Ramos (cell line): ENCODE results near the gene KRT33B.
"Not testable (repeated sequence)": the region's sequence is repeated elsewhere in the genome, so short reads cannot be mapped to it uniquely, and the experiment has no call there.

Source experiments
- in situ Hi-C: fragments of 300-500 bp; cut with MboI; formaldehyde crosslinking; loops from one replicate; pipeline ENCODE4 v1.14.3; 2022; ENCODE audit warnings: low sequenced_read_pairs; ENCODE audit not compliant: unreplicated experiment

Gene KRT33B

DNA sequence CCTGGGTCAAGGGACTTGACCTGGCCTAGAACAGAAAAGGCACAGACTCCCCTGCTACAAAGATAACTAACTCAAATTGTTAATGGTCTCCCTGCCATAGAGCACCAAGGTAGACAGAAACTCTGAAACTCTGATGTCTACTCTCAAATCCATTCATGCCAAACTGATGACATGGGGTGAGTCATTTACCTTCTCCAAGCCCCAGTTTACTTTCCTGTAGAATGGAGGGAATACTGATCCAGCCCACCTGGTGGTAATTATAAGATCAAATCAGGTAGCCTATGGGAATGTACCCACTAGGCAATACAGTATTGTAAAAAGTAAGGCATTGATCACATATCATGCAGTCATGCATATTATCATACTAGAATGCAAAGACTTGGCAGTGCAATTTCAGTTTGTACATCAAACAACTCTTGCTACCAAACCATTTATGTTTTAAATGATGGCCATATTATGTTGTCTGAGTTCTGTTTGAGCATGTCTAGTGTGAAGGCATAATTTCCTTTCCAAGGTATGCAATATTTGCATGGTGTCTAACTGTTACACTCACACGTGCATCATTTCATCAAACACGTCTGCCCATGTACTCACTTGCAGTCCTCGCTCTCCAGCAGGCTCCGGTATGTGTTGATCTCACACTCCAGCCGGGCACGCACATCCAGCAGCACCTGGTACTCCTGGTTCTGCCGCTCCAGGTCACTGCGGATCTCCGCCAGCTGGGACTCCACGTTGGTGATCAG is 24.8 kb upstream of the KRT33B start:
- in situ Hi-C loops: no loop called here

DNA sequence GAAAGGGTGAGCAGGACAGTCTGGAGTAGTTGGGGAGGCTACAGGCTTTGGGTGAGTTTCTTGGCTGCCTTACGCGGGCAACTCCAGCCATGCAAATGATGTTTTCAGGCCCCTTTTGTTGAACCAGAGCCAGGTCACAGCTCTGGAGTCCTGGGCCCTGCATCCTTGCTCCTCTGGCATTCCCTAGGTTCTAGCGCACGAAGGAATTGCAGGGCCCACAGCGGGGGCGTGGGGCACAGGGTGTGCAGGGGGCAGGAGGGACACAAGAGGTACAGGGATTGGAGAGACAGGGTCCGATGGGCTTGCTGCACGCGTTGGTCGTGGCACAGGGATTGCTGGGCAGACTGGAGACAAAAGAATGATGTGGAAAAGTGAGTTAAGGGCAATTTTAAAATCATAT is 24.2 kb upstream of the KRT33B start:
- in situ Hi-C loops: no loop called here

DNA sequence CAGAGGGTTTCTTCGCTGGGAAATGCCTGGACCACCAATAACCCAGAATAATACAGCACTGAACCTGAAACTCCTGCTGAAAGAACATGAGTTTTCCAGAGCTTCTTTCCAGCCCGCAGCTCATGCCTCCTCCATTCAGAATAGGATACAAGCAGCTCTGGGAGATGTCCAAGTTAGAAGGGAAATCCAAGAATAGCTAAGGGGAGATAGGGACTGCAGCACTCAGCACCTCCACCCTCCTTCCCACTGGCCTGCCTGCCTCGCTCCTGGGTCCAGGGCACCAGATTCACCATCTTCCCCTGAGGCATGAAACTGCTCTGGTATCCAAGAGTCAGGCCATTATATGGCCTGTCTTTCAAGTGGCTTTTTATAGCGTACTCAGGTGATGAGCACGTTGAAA is 23.7 kb upstream of the KRT33B start:
- in situ Hi-C loops: no loop called here

DNA sequence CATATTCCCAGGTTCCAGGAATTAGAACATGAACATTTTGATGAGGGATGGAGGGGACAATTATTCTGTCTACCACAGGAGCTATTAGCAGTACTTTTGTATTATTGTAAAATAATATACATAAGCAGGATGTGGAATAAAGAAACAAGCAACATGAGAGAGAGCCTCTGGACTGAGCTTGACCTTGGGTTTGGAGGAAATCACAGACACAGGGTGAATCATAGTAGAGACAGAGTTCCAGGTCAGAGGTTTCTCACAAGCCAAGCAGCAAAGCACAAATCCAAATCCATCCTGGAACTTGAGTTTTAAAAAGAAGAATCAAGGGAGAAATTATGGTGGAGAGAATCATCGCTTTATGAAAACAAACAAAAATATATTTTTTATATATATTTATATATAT is 22.7 kb upstream of the KRT33B start:
- in situ Hi-C loops: no loop called here

DNA sequence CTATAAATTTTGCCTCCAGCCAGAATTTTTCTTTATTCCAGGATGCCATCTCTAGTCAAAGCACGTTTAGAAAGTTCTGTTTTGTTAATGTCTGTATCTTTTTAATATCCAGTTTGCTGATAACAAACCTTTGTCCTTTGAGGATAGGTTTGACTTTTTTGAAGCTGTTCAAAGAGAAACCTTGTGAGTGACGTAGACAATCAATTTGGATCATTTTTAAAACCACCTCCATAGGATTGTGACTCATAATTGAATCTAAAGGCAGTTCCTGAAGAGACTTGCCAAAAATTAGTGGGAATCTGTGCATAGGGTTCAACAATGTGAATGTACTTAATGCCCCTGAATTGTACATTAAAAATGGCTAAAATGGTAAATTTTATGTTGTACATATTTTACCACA is 21.9 kb upstream of the KRT33B start:
- in situ Hi-C loops: no loop called here

DNA sequence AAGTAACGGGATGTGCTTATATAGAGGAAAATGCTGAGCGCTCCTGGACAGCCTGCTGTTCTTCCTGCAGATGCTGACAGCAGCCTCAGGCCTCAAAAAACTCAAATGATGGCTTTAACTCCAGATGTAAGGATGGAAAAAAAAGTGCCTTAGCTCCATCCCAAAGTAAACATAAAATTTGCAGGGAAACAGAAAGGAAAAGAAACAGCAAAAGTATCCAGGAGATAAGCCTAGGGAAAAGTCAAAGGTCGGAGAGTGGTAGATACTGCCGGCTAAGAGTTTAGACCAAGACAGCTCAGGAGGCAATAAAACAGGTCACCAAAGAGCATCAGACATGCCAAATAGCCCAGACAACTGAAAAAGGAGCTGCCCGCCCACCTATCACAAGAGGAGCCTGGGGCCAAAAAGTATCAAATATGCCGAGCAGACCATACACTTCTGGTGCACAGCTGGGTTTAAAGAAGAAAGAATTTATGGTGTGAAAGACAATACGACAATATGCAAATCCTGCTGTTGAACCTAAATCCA is 20.9 kb upstream of the KRT33B start:
- in situ Hi-C loops: no loop called here

DNA sequence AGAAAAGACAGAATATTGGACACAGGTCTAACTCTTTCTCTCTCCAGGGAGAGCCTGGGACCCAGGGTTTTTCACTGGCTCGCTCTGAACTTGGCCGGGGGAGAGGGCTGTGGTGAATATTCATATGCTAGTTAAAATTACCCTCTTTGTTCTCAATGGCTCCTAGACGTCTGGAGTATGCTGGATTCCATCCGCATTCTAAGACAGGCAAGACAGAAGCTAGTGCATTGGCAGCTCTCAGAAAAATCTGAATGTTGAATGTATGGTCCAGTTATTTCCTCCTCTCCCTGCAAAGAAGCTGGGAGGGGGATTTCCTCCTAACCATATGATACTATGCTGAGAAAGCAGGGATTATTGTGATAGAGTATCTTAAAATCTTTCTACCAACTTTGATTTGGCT is 18.1 kb upstream of the KRT33B start:
- in situ Hi-C loops: no loop called here

DNA sequence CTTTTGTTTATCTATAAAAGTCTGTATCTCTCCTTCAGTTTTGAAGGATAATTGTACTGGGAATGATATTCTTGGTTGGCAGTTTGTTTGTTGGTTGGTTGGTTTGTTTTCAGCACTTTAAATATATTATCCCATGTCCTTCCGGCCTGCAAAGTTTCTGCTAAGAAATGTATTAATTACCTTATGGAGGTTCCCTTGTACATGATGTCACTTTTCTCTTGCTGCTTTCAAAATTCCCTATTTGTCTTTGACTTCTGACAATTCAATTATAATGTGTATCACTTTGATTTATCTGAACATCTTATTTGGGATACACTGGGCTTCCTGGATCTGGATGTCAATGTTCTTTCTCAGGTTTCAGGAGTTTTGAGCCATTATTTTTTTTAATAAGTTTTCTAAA is 16.6 kb upstream of the KRT33B start:
- in situ Hi-C loops: no loop called here

DNA sequence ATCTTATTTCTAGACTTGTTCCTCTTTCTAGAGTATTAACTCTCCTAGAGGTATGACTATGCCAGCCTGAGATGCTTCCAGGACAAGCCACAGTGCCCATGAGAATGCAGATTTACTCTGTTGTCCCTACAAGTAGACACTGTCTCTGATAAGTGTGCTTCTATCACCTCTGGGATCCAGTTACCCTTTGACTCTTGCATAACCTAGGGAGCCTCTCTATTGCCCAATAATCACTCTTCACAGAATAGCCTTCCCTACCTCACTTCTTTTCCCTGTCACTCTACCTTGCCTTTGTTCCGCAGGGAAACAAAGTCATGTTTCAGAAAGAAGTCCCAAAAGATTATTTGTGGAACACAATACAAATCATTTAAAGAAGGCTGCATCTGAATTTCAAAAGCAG is 14.1 kb upstream of the KRT33B start:
- in situ Hi-C loops: no loop called here

DNA sequence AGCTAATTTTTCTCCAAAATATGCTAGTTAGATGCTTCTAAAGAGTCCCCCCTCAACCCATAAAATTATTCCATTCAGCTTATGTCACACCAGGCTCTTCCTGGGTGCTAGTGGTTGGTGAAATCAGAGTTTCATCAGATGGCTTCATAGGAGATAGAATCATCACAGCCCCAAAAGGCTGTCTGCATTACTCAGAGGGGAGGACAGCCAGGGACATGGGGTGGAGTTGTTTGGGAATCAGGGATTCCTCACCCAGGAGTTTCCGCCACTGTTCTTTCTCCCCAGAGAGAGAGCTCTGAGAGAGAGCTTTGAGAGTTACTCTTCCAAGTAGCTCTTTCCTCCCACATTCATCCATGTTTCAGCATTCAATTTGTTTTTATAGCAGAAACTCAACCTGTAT is 12.8 kb upstream of the KRT33B start:
- in situ Hi-C loops: no loop called here

DNA sequence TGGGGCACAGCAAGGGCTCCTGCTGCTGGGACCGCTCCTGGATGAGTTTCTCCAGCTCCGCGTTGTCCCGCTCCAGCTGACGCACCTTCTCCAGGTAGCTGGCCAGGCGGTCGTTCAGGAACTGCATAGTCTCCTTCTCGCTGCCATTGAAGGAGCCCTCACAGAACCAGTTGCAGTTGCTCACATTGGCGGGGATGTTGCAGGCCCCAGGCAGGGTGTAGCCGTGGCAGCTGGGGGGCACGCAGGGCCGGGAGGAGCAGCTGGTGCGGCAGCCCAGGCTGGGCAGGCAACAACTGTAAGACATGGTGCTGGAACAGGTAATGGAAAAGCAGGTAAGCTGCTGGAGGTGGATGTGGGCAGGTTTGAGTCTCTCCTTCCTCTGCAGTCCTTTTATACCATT is 12.3 kb upstream of the KRT33B start, which contains the start of gene KRT34:
Gene KRT34 (minus strand): TSS at position 364 of the 400 bp plus-strand sequence. CDS start 60 bp downstream, at position 304.
- in situ Hi-C loops: not testable (repeated sequence)

DNA sequence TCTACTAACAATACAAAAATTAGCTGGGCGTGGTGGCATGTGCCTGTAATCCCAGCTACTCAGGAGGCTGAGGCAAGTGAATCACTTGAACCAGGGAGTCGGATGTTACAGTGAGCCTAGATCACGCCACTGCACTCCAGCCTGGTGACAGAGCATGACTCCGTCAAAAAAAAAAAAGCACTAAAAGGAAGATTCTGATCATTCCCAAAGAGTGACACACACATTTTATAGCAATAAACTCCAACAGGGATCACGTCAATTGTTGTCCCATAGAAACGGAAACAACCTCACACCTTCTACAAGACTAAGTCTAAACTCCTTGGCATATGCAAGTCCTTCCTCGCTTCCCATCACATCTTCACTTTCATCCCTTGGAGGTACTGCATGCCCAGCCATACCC is 10.5 kb upstream of the KRT33B start:
- in situ Hi-C loops: not testable (repeated sequence)

DNA sequence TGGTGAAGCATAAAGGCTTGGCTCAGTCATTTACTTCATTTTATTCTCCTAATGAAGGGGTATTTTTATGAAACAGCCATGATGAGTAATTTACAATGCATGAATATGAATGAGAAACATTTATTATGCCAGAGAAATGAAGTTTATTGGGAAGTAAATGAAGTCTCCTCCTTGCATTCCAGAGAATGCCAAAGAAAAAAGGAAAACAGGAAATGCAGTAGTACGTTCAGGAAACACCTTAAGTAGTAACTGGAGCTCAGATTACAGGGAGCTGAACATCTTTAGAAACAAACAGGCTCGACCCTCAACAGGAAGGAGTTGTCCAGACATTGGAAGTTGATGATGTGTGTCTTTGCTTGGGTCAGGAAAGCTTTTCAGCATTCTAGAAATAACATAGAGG is 7.9 kb upstream of the KRT33B start:
- in situ Hi-C loops: no loop called here

DNA sequence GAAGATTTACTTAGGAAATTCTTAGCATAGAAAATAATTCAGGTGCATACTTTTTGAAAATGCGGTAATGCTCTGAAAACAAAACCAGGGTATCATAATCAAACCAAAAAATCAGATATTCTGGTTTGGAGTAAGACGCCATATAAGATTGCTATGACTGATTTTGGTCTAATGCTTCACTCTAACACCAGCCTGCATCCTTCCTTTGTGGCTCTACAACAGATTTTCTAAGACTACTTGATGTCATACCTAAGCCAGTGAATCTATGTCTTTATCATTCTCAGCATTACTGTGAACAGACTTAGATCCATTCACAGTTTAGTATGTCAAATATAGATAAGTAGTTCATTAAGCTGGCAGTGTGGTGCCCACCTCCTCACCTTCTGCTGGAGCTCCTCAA is 590 bp downstream of the KRT33B start:
- in situ Hi-C loops: no loop called here

DNA sequence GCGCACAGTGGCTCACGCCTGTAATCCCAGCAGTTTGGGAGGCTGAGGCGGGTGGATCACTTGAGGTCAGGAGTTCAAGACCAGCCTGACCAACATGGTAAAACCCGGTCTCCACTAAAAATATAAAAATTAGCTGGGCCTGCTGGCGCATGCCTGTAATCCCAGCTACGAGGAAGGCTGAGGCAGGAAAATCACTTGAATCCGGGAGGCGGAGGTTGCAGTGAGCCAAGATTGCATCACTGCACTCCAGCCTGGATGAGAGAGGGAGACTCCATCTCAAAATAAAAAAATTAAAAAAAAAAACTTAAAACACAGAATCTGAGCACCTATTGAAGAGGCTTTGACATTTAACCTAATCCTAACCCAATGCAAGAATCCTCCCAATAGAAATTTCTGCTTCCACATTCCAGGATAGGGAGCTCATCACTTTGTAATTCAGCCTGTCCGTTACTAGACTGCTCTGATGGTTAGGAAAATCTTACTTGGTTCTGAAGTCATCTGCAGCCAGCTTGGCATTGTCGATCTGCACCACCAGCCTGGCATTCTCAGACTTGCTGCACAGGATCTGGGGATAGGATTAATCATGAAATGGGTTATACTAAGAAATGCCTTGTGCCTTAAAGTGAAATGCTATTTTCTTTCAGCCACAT is 2.1 kb downstream of the KRT33B start:
- in situ Hi-C loops: no loop called here

DNA sequence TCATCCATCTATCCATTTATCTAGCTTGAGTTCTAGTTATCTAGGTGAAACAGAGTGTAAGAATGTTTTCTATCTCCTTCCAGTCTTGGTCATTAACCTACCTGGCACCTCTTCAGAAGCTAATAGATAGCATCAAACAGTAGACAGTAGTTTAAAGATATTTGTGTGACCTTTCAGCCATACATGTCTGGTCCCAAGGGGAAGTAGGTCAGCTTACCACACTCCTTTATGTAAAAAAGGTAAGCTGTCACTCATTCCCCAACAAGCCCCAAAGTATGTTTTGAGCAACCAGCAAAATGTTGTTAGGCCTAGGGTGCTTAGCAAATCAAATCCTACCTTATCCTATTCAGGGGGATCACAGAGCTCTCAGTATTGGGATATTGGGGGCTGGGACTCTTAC is 3.5 kb downstream of the KRT33B start:
- in situ Hi-C loops: no loop called here

DNA sequence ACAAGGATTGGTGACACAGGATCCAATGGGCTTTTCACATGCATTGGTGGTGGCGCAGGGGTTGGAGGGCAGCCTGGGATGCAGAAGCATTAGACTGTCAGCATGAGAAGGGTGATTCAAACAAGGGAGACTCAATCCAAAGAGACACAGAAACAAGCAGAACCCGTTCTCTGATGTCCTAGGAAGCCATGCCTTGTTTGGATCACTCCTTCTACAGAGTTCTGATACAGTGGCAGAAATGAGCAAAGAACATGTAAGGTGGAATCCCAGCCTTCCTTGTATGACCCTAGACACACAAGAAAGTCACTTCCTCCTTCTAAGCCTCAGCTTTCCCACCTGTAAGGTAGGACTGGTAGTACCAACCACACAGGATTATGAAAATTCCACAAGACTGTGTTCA is 5.7 kb downstream of the KRT33B start:
- in situ Hi-C loops: no loop called here

DNA sequence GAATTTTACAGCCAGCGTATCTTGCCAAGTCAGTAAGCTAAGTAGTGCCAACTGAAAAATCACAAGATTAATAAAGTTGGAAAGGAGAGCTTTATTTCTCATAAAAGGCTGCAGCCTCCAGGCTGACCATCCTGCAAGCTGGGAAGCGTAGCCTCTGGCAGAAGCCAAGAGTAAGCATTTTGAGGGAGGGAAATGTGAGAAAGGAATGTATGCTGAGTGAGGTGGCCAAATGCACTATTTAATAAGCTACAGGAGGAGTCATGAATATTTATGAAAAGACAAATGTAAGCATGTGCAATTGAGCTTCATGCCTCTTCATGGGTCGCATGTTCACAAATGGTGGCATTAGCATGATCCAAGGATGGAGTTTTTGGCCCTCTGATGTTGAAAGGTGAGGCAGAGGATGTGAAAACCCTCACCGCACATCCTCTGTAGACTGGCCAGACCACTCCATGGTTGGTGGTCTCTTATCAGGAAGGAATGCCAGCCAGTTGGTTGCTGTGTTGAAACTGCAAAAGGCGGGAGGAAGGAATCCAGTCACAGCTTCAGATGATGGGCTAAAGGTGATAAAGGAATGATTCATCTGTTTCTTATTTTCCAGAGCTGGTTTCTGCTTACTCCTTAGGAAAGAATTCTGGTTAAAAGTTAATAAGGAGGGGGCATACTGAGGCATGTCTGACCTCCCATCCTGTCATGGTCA is 9.2 kb downstream of the KRT33B start:
- in situ Hi-C loops: no loop called here

DNA sequence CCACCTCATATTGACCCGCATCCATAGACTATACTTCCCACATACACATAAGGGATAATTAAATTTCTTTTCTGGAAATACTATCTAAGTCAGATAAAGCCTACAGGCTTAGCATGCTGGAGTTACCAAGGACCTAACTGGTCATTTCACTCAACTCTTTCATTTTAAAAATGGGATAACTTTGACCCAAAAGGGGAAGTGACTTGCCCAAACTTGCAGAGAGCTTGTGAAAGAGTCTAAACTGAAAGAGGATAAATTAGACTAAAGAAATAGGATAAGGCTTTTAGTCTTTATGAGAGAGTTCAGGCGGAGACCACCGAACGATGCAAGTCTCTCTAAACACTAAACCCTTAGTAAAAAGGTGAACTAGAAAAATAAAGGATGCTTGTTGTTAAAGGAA is 15.1 kb downstream of the KRT33B start:
- in situ Hi-C loops: no loop called here

DNA sequence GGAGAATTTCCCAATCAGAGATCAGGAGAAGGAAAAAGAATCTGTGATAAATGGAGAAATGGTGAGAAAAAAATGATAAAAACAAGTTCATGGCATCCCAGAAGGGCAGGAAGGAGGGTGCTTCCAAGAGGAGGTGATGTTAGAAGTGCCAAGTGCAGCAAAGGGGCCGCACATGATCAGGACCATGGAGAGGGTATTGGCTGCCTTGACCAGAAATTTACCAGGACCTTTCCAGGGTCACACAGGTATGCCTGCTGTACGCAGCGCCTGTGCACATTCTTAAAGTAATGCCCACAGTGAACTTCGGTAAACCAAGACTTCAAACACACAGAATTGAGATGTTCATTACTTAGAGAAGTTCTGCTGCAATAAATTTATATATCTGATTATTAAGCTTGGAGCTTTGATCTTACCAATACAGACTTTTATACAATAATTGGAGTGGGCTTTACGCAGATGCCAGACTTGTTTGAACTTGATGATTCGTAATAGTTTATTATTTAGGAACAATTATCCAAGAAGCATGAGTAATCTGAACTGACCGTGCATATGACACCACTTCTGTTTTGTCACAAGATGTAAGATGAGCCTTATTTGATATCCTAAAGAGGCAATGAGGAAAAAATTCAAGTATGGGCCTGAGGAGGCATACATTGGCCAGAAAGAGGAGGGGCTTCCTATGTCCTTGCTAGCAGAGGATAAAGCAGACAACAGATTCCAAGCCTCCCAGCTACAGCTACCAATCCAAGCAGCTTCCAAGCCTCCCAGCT is 16.8 kb downstream of the KRT33B start:
- in situ Hi-C loops: no loop called here
